Muscle layer of colon (tissue), 2 donors: ENCODE data around the gene CCDC187.
A peak's percentile ranks its signal among the peaks of the same experiment; 100 is the strongest.

Experiments
- H3K27ac ChIP-seq: one replicate; pipeline ENCODE4 v1.7.0; 2013; ENCODE audit warnings: low read depth, mild to moderate bottlenecking, low read length, moderate library complexity
- H3K27me3 ChIP-seq, 2 donors: one replicate each; pipeline ENCODE4 v1.7.0; 2013; ENCODE audit warnings: low read length in 2 of 2, mild to moderate bottlenecking in 2 of 2; ENCODE audit not compliant: insufficient read depth in 2 of 2, control insufficient read depth in 1 of 2
- H3K36me3 ChIP-seq: one replicate; pipeline ENCODE4 v1.7.0; 2013; ENCODE audit warnings: mild to moderate bottlenecking, low read length; ENCODE audit not compliant: insufficient read depth
- H3K4me1 ChIP-seq: one replicate; pipeline ENCODE4 v1.7.0; 2013; ENCODE audit warnings: mild to moderate bottlenecking, low read length; ENCODE audit not compliant: insufficient read depth
- H3K4me3 ChIP-seq, 2 donors: one replicate each; pipeline ENCODE4 v1.7.0; 2013; ENCODE audit warnings: low read length in 2 of 2, low read depth in 1 of 2, mild to moderate bottlenecking in 1 of 2, moderate library complexity in 1 of 2
- H3K9ac ChIP-seq: one replicate; pipeline ENCODE4 v1.7.0; 2013; ENCODE audit warnings: low read length
- H3K9me3 ChIP-seq: one replicate; pipeline ENCODE4 v1.7.0; 2013; ENCODE audit warnings: mild to moderate bottlenecking, low read length
- donor health status: abdominal sarcoma.
- donor health status: Adenocarcinoma of cecum.

Gene CCDC187

DNA sequence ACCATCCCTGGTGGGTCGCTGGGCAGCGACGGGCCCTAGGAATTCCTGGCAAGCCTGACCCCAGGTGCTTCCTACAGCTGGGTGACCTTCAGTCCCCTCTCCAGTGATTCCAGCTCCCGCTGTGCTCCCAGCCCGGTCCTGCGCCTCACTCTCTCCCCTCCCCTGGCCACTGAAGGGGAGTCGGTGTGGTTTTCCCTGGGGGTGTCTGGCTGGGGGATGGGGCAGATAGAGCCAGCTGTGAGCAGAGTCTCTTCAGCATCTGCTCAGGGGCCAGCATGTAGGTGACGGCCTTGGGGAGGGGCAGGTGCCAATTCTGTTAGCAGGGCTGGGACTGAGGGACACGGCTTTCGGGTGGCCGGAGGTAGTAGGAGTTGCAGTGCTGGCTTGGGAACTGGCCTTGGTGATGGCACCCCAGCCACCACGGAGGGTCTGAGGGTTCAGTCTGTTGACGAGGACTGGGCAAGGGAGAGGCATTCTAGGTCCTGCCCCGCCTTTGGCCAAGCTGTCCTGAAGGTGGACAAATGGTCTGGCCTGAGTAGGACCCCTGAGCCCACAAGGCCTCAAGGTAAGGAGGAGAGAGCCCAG lies 26.6 kb upstream of the CCDC187 start:
- Histone ChIP-seq H3K4me1 (peaks cover 24% of the 10 kb centered on the region), H3K27ac (no peak overlapping the region)

DNA sequence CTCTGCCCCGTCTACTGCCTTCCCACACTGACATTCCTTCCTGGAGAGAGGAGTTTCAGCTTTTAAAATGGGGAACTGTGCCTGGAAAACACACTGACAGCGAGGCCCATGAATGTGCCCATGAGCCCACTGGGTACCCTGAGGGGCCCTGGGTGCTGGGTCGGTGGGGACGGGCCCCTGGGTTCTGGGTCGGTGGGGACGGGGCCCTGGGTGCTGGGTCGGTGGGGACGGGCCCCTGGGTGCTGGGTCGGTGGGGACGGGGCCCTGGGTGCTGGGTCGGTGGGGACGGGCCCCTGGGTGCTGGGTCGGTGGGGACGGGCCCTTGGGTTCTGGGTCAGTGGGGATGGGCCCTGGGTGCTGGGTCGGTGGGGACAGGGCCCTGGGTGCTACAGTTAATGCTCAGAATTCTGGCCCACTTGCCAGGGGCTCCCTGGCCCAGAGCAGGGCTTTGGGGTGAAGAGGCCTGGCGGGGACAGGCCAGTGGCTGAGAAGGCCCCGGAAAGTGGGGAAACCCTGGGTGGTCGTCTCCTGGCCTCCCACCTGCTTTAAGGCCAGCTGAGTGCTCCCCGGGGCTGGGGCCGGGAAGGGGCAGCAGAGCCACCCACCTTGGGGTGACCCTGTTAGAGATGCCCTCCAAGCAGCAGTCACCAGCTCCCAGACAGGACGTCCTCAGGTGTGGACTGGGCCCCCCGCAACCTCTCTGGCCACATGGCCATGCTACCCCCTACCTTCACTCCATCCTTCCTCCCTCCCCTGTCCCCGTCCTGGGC lies 25.9 kb upstream of the CCDC187 start:
- Histone ChIP-seq H3K36me3 (no peaks in the 10 kb centered on the region), H3K9me3 (no peaks in the 10 kb centered on the region), H3K27ac (no peak overlapping the region), H3K4me1 (peaks cover 24% of the 10 kb centered on the region), H3K27me3 (no peaks in the 10 kb centered on the region), H3K4me3 (no peak overlapping the region), H3K9ac (no peak overlapping the region)

More for the DNA sequence above, 26.6 kb upstream of the CCDC187 start:
- Histone ChIP-seq H3K4me3 (no peak overlapping the region), H3K9me3 (no peaks in the 10 kb centered on the region), H3K36me3 (no peaks in the 10 kb centered on the region), H3K9ac (no peak overlapping the region), H3K27me3 (no peaks in the 10 kb centered on the region)

DNA sequence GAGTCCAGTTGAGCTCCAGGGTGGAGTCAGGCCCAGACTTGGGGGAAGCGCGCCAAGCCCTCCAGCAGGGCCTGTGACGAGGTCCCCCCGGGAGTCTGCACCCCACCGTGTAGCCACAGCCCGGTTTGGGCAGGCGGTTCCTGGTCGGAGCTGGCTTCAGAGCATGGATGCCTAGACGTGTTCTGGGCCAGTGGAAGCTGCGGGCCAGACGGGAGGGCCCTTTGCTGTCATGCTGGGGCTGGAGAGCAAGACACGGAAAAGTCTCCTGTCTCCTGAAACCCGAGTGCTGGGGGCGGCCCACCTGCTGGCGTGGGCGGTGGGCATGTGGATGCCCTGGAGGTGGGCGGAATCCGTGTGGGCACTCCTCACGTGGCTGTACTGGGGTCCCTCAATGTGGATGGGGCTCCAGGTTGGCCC lies 25.3 kb upstream of the CCDC187 start:
- Histone ChIP-seq H3K36me3 (no peaks in the 10 kb centered on the region), H3K4me1 (peaks cover 24% of the 10 kb centered on the region), H3K27ac (no peak overlapping the region), H3K4me3 (peak overlapping the region in 1 of 2 donors; percentile 79), H3K9me3 (no peaks in the 10 kb centered on the region), H3K27me3 (no peaks in the 10 kb centered on the region), H3K9ac (peak overlapping the region; percentile 77)

DNA sequence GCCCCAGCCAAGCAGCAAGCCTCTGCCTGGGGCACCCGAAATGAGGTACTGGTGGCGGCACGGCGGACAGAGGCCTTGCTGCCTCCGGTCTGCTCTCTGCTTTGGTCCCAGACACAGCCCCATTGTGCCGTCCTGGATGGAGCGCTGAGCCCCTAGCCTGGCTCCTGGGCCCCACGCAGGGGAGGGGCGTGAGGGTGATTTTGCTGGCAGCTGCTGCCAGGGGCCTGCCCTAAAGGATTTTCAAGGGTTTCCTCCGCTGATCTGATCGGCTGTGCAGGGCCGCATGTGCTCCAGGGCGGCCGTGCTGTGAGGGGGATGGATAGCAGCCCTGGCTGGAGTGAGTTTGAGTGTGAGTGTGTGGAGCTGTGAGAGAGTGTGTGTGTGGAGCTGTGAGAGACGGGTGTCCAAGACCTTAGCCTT lies 24.7 kb upstream of the CCDC187 start:
- Histone ChIP-seq H3K27me3 (no peaks in the 10 kb centered on the region), H3K9me3 (no peaks in the 10 kb centered on the region), H3K36me3 (no peaks in the 10 kb centered on the region), H3K9ac (peak overlapping the region; percentile 77), H3K4me3 (peak overlapping the region; percentile 9 to 79), H3K4me1 (peaks cover 24% of the 10 kb centered on the region), H3K27ac (no peak overlapping the region)

DNA sequence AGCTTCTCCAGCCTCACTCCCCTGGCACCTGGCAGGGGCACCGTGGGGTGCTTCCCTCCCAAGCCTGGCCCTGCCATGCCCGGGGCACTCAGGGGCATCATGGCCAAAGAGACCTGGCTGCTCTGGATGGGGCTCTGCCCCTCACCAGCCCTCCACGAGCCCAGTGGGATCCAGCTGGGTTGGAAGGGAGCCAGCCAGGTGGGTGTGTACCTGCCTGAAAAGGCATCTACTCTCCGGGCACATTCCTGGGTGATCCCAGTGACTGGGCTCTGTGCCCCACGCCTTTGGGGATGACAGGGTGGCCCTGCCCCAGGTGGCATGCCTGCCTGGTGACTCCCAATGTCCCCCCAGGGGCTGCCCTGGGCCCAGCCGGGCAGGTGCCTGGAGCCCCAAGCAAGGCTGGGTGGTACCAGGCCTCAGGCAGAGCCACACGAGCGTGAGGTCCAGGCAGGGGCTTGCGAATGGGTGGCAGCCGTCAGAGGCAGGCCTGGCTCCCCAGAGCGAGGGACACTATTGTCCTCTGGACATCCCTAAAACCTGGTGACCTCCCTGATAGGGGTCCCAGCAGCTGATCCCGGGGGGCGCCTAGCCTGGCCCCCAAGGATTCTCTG lies 24.2 kb upstream of the CCDC187 start:
- H3K9ac ChIP-seq = peak overlapping the region; percentile 77
- peak overlapping the region; percentile 9 to 79 for H3K4me3 ChIP-seq
- H3K27ac ChIP-seq = no peak overlapping the region
- peaks cover 24% of the 10 kb centered on the region for H3K4me1 ChIP-seq
- no peaks in the 10 kb centered on the region for H3K27me3 ChIP-seq
- H3K9me3 ChIP-seq = no peaks in the 10 kb centered on the region
- no peaks in the 10 kb centered on the region for H3K36me3 ChIP-seq

DNA sequence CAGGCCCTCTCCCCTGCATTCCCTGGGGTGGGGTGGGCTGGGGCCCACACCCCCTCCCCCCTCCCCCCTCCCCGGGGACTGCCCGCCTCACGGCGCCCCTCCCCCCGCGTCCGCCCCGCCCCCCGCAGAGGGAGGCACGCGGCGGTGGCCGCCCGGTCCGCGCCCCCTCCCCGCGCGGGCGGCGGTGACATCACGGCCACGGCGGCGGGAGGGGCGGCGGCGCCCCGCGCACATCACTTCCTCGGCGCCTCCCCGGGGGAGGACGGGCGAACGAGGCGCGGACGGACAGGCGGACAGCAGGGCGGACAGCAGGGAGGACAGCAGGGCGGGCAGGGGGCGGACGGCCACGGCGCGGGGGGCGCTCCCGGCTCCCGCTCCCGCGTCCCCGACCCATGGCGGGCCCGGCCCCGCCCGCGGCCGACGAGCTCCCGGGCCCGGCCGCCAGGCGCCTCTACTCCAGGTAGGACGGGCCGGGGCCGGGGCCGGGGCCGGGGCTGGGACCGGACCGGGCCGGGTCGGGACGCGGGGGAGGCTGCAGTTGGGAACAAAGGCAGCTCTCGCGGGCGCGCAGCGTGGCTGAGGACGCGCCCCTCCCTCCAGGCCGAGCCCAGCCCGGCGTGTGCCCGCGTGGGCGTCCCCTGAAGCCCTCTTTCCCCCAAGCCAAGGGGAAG lies 23.5 kb upstream of the CCDC187 start, which contains the start of gene GPSM1:
Gene GPSM1, plus strand, starts transcription at position 236 of the 671 bp plus-strand sequence. Its CDS starts 157 bp downstream, at position 393.
- Histone ChIP-seq H3K27me3 (no peaks in the 10 kb centered on the region), H3K9me3 (no peaks in the 10 kb centered on the region), H3K4me3 (peak within 1 kb of the TSS; percentile 51 to 79), H3K4me1 (peaks cover 24% of the 10 kb centered on the region), H3K9ac (peak within 1 kb of the TSS; percentile 77), H3K36me3 (no peaks in the 10 kb centered on the region), H3K27ac (peak within 1 kb of the TSS; percentile 39)

DNA sequence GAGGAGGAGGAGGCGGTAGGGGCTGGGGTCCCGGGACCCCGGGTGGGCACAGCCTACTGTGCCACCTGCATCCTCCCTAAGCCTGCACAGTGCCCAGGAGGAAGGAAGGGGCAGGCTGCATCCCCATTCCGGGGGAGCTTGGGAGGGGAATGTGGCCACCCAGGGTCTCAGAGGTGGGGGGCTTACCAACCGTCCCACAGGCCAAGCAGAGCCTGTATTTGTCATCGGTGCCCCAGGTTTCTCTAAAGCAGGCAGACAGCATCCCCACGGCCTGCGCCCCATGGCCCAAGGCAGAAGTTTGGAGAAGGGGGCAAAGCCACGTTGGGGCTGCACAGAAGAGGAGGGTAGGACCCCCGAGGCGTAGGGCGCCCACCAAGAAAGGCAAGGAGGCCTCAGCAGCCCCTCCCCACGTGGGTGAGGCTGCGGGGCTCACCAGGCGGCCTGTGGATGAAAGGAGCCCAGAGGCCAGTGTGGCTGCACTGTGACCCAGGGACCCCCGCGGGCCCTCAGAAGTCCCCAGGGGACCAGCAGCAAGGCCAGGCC lies 22.9 kb upstream of the CCDC187 start:
- Histone ChIP-seq H3K36me3 (no peaks in the 10 kb centered on the region), H3K27ac (peak overlapping the region; percentile 39), H3K9me3 (no peaks in the 10 kb centered on the region), H3K9ac (no peak overlapping the region), H3K4me3 (peak overlapping the region in 1 of 2 donors; percentile 51), H3K27me3 (no peaks in the 10 kb centered on the region), H3K4me1 (peaks cover 24% of the 10 kb centered on the region)

DNA sequence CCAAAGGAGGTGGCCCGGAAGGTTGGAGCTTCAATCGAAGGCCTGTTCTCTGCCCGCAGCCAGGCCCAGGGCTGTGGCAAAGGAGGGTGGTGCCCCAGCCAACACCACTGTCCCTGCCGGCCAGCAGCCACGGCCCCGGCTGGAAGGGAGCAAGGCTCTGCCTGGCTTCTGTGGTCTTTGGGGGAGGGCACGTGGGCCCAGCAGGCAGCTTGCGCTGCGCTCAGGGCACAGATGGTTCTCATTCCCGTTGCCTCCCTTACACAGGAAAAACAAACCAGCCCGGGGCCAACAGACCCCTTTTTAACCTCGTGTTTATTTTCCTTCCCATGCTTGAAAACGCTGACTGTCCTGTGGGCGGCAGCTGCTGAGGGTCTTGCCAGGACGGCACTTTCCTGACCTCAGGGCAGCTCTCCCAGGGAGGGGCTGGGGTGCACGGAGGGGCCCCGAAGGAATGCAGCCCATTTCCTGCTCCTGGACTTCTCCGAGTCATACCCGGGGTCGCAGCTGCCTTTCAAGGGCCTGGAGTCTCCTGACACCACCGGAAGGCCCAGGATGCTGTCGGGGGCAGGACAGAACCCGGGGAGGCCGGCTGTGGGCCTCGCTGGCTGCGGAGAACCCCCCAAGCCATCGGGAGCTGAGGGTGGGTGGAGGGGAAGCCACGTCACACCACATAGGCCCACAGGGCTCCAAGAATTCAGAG lies 22.3 kb upstream of the CCDC187 start:
- Histone ChIP-seq H3K27ac (peak overlapping the region; percentile 39), H3K9me3 (no peaks in the 10 kb centered on the region), H3K4me3 (no peak overlapping the region), H3K9ac (no peak overlapping the region), H3K4me1 (peaks cover 24% of the 10 kb centered on the region), H3K27me3 (no peaks in the 10 kb centered on the region), H3K36me3 (no peaks in the 10 kb centered on the region)

DNA sequence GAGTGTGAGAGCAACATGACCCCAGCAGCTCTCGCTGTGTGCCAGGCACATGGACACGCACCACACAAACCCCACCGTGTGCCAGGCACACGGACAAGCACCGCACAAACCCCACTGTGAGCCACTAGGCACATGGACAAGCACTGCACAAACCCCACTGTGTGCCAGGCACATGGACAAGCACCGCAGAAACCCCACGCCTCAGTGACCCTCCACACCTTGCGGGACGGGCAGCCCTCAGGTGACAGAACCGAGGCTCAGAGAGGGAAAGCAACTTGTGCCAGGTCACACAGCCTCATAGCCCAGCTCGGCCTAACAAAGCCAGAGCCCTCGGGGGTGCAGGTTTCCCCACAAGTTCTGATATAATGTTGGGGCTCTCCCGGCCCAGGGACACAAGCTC lies 21.5 kb upstream of the CCDC187 start:
- Histone ChIP-seq H3K27ac (no peak overlapping the region), H3K9ac (no peak overlapping the region)

DNA sequence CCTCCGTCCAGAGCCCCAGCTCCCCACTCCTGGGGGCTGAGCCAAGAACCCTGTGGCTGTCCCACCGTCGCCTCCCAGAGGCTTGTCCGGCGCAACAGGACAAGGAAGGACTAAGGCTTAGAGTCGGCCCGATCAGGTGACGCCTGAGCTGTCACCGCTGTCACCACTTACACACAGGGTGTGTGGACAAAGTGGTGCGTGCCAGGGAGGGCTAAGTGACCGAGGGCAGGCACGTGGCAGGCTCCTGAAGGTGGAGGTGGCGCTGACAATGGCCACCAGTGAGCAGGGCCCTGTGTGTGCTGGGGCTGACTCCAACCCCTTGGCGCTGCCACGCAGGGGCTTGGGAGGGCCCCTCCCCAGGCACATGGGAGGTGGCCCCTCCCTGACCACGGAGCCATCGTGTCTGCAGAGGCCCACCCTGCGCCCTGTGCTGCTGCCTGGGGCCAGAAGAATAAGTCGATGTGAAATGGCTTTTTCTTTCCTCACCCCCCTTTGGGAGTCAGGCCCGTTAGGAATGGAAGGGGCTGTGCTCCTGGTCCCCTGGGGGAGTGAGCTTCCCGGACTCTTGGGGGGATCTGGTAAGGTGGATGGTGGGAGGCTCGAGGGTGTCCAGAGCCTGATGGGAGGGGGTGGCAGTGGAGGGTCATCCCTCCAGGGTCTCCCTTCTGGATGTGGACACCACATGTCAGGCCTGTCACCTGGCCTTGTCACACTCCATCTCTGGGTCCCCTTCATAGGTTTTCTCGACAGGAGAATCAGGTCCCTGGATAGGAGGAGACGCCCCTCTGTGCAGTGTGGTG lies 20.8 kb upstream of the CCDC187 start:
- Histone ChIP-seq H3K27me3 (no peaks in the 10 kb centered on the region), H3K4me1 (peaks cover 24% of the 10 kb centered on the region), H3K4me3 (no peak overlapping the region), H3K9me3 (no peaks in the 10 kb centered on the region), H3K9ac (no peak overlapping the region), H3K36me3 (no peaks in the 10 kb centered on the region), H3K27ac (no peak overlapping the region)

More for the DNA sequence above, 21.5 kb upstream of the CCDC187 start:
- Histone ChIP-seq H3K36me3 (no peaks in the 10 kb centered on the region), H3K9me3 (no peaks in the 10 kb centered on the region), H3K4me1 (peaks cover 24% of the 10 kb centered on the region), H3K27me3 (no peaks in the 10 kb centered on the region), H3K4me3 (no peak overlapping the region)
